GM19238 (cell line): ENCODE results near the gene CREB3L1.

ENCODE experiments used
- DNase-seq: peaks from one replicate; pipeline ENCODE4 v3.0.0; 2011; ENCODE audit warnings: low spot score; ENCODE audit not compliant: insufficient read length

Gene CREB3L1

GRCh38 chr11:46363031-46363407 is 85.6 kb downstream of the CREB3L1 start:
- DNase-seq, result no peak

- DNase-seq, result no peak
Observed at GRCh38 chr11:46363455-46364005, 86.1 kb downstream of the CREB3L1 start.

GRCh38 chr11:46364056-46364455 is 86.6 kb downstream of the CREB3L1 start:
- DNase-seq, result no peak

GRCh38 chr11:46364791-46365190 is 87.3 kb downstream of the CREB3L1 start:
- no peak for DNase-seq

GRCh38 chr11:46366260-46366659 is 88.8 kb downstream of the CREB3L1 start:
- no peak for DNase-seq

GRCh38 chr11:46366661-46367161 is 89.2 kb downstream of the CREB3L1 start:
- DNase-seq, result no peak

GRCh38 chr11:46367244-46367915 is 89.9 kb downstream of the CREB3L1 start:
- no peak for DNase-seq

GRCh38 chr11:46367916-46368267 is 90.4 kb downstream of the CREB3L1 start:
- no peak for DNase-seq

- DNase-seq, result no peak
Observed at GRCh38 chr11:46369458-46370152, 92.1 kb downstream of the CREB3L1 start.

GRCh38 chr11:46370253-46370652 is 92.8 kb downstream of the CREB3L1 start:
- DNase-seq, result no peak
